Stimulated activated naive CD8-positive, alpha-beta T cell treated with anti-CD3 and anti-CD28 coated beads, Interleukin-15, Interleukin-2, amounts not matched to agents 100 ng/mL and 50 ng/mL, for 24 hours (primary cell): ENCODE measurements around the gene PAQR5.

Experiments used
- H3K27ac Mint-ChIP-seq: one replicate; pipeline ENCODE4 v1.8.0; 2021; ENCODE audit warnings: mild to moderate bottlenecking, mixed read lengths
- H3K27me3 Mint-ChIP-seq: one replicate; pipeline ENCODE4 v1.8.0; 2021; ENCODE audit warnings: mixed read lengths
- H3K36me3 Mint-ChIP-seq: one replicate; pipeline ENCODE4 v1.8.0; 2021; ENCODE audit warnings: low read depth, mixed read lengths
- H3K4me1 Mint-ChIP-seq: one replicate; pipeline ENCODE4 v1.8.0; 2021; ENCODE audit warnings: low read depth, mixed read lengths
- H3K4me3 Mint-ChIP-seq: one replicate; pipeline ENCODE4 v1.8.0; 2021; ENCODE audit warnings: mild to moderate bottlenecking, mixed read lengths
- H3K9me3 Mint-ChIP-seq: one replicate; pipeline ENCODE4 v1.8.0; 2021; ENCODE audit warnings: mixed read lengths

Gene PAQR5

GRCh38 chr15:69395460-69395859 is 96.7 kb downstream of the PAQR5 start:
- H3K4me3 Mint-ChIP-seq: no peak overlapping the region
- H3K4me1 Mint-ChIP-seq: peaks cover 9% of the 10 kb centered on the region
- H3K36me3 Mint-ChIP-seq: no peaks in the 10 kb centered on the region
- H3K9me3 Mint-ChIP-seq: no peaks in the 10 kb centered on the region
- no peaks in the 10 kb centered on the region for H3K27me3 Mint-ChIP-seq
- H3K27ac Mint-ChIP-seq: no peak overlapping the region

DNA sequence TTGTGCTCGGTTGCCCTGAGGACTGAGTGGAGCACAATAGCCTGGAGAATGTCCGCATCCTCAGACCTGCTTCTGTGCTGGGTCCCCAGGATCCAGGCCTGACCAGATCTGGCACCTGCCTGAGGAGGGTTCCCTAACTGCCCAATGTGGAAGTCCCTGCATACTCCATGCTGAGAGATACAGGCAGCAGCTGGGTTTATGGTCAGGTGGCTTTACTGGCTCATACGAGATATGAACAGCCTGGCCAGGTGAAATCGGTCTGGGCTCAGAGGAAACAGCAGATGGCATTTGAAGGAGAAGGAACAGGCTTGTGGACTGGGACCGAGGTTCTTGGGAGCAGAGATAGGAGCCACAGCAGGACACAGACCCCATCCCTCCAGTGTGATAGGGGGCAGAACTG is 97.3 kb downstream of the PAQR5 start:
- Mint-ChIP-seq H3K4me1 (peaks cover 14% of the 10 kb centered on the region), H3K9me3 (no peaks in the 10 kb centered on the region), H3K4me3 (no peak overlapping the region), H3K36me3 (no peaks in the 10 kb centered on the region), H3K27me3 (no peaks in the 10 kb centered on the region), H3K27ac (no peak overlapping the region)

- Mint-ChIP-seq H3K36me3 (no peaks in the 10 kb centered on the region), H3K9me3 (no peaks in the 10 kb centered on the region), H3K4me1 (peaks cover 18% of the 10 kb centered on the region), H3K27ac (no peak overlapping the region), H3K4me3 (no peak overlapping the region), H3K27me3 (peaks cover 3% of the 10 kb centered on the region)
Measured at GRCh38 chr15:69398491-69398891, 99.8 kb downstream of the PAQR5 start.

- no peak overlapping the region for H3K4me3 Mint-ChIP-seq
- no peaks in the 10 kb centered on the region for H3K36me3 Mint-ChIP-seq
Measured at GRCh38 chr15:69400850-69401249, 102.1 kb downstream of the PAQR5 start.

DNA sequence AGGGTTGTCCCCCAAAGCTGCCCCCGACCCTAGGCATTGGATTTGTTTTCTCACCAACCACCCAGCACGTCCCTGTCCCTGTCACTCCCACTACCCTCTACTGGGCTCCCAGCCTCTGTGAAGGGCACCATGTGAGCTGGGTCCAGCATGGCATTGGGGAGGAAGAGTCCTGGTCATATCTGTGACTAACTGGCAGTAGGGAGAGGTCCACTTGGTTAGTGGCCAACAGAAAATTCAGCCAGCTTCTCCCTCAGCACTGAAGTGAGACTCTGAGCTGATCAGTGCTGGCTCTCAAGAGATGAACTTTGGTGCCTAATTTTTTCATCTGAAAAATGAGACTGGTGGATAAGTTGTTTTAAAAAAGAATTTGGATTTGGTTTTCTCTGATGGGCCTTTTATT is 104.1 kb downstream of the PAQR5 start:
- H3K9me3 Mint-ChIP-seq: no peaks in the 10 kb centered on the region
- H3K27me3 Mint-ChIP-seq: peaks cover 15% of the 10 kb centered on the region
- H3K4me3 Mint-ChIP-seq: no peak overlapping the region
- H3K27ac Mint-ChIP-seq: no peak overlapping the region
- H3K4me1 Mint-ChIP-seq: peaks cover 11% of the 10 kb centered on the region
- H3K36me3 Mint-ChIP-seq: no peaks in the 10 kb centered on the region

More at GRCh38 chr15:69400850-69401249, 102.1 kb downstream of the PAQR5 start:
- peaks cover 12% of the 10 kb centered on the region for H3K27me3 Mint-ChIP-seq
- H3K4me1 Mint-ChIP-seq: peaks cover 11% of the 10 kb centered on the region
- no peaks in the 10 kb centered on the region for H3K9me3 Mint-ChIP-seq
- no peak overlapping the region for H3K27ac Mint-ChIP-seq

DNA sequence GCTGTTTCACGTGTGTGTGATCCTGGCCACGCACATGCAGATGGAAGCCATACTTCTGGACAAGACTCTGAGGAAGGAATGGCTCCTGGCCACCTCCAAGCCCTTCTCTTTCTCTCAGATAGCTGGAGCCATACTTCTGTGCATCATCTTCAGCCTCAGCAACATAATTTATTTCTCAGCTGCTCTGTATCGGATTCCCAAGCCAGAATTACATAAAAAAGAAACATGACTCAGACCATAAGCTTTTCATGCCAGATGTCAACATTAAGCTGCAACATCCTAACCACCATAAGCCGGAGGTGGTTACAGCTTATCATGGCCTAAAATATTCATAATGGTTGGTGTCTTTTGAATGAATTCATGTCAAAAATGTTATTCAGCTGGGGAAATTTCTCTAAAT is 104.9 kb downstream of the PAQR5 start:
- Mint-ChIP-seq H3K27me3 (peaks cover 21% of the 10 kb centered on the region), H3K27ac (no peak overlapping the region), H3K36me3 (no peaks in the 10 kb centered on the region), H3K4me1 (peaks cover 11% of the 10 kb centered on the region), H3K4me3 (no peak overlapping the region), H3K9me3 (no peaks in the 10 kb centered on the region)

DNA sequence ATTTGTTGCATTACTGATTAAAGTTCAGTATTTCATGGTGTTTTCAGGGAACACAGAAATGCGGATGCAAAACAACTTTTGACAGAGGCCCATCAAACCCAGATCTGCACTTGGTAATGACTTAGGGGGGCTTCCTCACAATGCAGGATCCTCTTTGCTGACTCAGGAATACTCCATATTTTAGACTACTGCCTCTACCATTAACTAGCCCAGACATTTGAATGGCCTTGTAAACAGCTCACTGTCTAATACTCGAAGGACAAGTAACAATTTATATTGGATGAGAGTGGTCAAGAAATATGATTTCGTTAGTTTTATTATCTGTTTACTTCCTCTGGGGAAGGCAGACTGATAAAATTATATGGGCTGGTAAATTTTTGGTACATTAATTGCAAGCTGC is 106.4 kb downstream of the PAQR5 start:
- Mint-ChIP-seq H3K4me3 (no peak overlapping the region), H3K27me3 (peaks cover 24% of the 10 kb centered on the region), H3K27ac (no peak overlapping the region), H3K4me1 (peaks cover 11% of the 10 kb centered on the region), H3K36me3 (no peaks in the 10 kb centered on the region), H3K9me3 (no peaks in the 10 kb centered on the region)

DNA sequence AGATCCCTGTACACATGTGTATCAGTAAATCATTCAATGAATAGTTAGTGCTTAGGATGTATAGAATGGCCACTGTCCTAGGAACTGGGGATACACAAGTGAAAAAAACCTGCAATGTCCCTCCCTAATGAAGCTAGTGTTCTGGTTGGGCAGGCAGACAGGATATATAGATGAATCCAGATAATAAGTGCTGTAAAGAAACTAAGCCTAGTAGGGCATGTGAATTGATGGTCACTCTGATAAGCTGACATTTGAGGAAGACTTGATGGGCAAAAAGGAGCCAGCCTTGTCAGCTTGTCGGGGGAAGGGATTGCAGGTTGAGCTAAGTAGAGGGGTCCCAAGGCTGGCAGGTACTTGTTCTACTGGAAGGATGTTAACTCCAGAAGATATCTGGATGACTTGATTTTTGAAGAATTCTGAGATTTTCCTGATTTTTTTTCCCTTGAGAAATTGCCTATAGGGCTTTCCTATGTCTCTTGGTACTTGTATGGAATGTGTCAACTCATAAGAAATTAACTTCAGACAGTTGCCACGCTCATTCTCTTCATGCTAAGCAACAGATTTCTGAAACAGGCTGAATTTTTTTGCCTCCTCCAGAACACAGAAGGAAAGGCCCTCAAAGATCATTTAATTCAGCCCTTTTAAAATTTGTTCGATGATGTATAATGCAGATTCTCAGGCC is 109.1 kb downstream of the PAQR5 start:
- Mint-ChIP-seq H3K9me3 (no peaks in the 10 kb centered on the region), H3K36me3 (no peaks in the 10 kb centered on the region), H3K4me1 (no peaks in the 10 kb centered on the region), H3K4me3 (no peak overlapping the region), H3K27ac (no peak overlapping the region), H3K27me3 (peaks cover 24% of the 10 kb centered on the region)

GRCh38 chr15:69408841-69409240 is 110.1 kb downstream of the PAQR5 start:
- H3K4me3 Mint-ChIP-seq: no peak overlapping the region
- H3K4me1 Mint-ChIP-seq: peaks cover 9% of the 10 kb centered on the region
- H3K36me3 Mint-ChIP-seq: no peaks in the 10 kb centered on the region
- no peaks in the 10 kb centered on the region for H3K9me3 Mint-ChIP-seq
- H3K27ac Mint-ChIP-seq: no peak overlapping the region
- peaks cover 18% of the 10 kb centered on the region for H3K27me3 Mint-ChIP-seq

GRCh38 chr15:69410248-69410874 is 111.6 kb downstream of the PAQR5 start:
- H3K4me1 Mint-ChIP-seq: peaks cover 19% of the 10 kb centered on the region
- no peaks in the 10 kb centered on the region for H3K36me3 Mint-ChIP-seq
- H3K4me3 Mint-ChIP-seq: no peak overlapping the region
- H3K27ac Mint-ChIP-seq: no peak overlapping the region
- H3K27me3 Mint-ChIP-seq: peaks cover 14% of the 10 kb centered on the region
- H3K9me3 Mint-ChIP-seq: no peaks in the 10 kb centered on the region

DNA sequence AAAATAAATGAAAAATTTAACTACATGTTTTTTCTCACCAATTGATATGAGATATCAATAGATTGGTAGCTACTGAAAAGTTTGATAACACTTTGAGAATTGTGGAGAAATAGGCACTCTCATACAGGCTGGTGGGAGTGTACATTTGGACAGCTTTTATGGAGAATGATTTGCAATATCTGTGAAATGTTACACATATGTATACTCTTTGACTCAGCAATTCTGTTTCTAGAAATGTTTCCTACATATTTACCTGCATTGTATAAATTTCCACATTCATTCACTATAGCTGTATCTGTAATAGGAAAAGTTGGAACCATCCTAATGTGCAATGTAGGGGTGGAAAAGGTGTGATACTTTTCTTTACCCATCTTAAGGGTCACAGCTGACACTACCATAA is 113.6 kb downstream of the PAQR5 start:
- Mint-ChIP-seq H3K36me3 (peaks cover 9% of the 10 kb centered on the region), H3K9me3 (no peaks in the 10 kb centered on the region), H3K27ac (no peak overlapping the region), H3K4me1 (peaks cover 27% of the 10 kb centered on the region), H3K27me3 (peaks cover 20% of the 10 kb centered on the region), H3K4me3 (no peak overlapping the region)

DNA sequence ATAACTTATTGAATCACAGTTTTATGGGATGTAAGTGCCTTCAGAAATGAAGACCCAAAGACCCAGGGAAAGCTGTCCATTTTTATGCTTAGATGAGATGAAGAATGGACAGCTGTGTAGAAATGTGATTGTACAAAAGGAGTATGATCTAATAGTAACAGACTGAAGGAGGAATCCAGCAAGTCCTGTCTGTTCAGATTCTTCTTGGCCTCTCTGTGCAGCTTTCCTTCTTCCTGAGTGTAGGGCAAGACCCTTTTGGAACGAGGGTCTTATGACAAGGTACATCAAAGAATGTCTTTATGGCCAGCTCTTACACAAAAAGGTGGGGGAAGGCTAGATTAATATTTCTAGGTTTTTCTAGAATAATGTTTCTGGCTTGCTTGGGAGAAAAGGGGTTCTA is 114.0 kb downstream of the PAQR5 start:
- no peaks in the 10 kb centered on the region for H3K9me3 Mint-ChIP-seq
- H3K27me3 Mint-ChIP-seq: peaks cover 22% of the 10 kb centered on the region
- peaks cover 27% of the 10 kb centered on the region for H3K4me1 Mint-ChIP-seq
- no peak overlapping the region for H3K4me3 Mint-ChIP-seq
- H3K27ac Mint-ChIP-seq: no peak overlapping the region
- peaks cover 14% of the 10 kb centered on the region for H3K36me3 Mint-ChIP-seq

DNA sequence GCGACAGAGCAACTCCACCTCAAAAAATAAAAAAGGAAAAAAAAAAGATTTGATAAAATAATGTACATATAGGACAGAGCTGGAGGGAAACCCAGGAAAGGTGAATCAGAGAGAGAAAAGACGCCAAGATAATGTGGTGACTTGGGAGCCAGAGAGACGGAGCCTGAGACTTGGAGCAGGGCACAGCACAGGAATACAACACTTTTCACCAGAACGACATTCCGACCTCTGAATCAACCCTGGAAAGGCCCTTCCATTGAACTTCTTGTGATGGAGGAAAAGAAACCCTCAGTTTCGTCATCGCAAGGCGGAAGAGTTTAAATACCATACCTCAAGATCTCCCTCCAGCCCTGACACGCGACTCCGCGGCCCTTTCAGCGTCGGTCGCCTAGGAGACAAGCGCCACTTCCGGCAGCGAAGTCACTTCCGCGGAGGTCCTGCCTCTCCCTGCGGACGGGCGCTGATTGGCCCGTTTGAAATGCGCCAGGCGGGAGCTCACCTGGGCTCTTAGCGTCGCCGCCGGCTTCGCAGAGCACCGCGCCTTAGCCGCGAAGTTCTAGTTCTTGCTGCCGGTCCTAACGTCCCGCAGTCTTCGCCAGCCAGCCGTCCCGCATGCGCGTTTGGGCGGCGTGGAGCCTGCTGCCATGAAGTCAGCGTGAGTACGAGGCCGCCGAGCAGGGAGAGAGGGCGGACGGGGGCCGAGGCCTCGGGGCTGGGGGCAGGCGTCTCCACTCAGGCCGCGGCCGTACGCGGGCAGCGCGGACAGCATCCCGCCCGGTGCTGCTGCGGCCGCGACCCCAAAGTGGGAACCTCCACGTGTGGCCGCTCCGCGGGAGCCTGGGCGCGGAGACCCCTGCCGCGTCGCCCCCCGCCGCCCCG is 115.3 kb downstream of the PAQR5 start, which contains the start of gene KIF23:
KIF23 (plus strand) TSS at position 528 of the 879 bp plus-strand sequence; CDS start at position 645, 117 bp downstream.
- Mint-ChIP-seq H3K9me3 (no peaks in the 10 kb centered on the region), H3K27ac (peak within 1 kb of the TSS; percentile 78), H3K36me3 (peaks cover 24% of the 10 kb centered on the region), H3K27me3 (peaks cover 12% of the 10 kb centered on the region), H3K4me1 (peaks cover 27% of the 10 kb centered on the region), H3K4me3 (peak within 1 kb of the TSS; percentile 91)

DNA sequence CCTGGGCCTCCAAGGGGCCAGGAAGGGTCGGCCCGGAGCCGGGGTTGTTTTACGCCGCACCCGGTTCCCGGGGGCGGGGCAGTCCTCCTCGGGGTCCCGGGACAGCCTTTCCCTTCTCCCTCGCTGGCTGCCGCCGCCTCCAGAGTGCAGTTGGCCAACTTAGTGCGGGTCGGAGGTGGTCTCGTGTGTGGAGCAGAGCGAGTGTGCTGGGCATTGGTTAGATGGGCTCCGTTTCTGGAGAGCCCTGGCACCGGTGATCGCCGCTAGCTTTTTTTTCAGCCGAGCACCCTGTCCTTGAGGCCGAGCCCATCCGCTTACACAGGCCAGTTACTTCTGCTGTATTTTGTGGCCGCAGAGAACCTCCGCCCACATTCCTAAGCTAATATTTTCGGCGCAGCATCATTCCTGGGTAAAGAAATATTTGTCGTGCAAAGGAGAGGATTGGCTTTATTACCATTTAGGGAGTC is 116.0 kb downstream of the PAQR5 start:
- H3K27ac Mint-ChIP-seq: peak overlapping the region; percentile 37
- peaks cover 27% of the 10 kb centered on the region for H3K4me1 Mint-ChIP-seq
- no peaks in the 10 kb centered on the region for H3K9me3 Mint-ChIP-seq
- peak overlapping the region; percentile 91 for H3K4me3 Mint-ChIP-seq
- H3K27me3 Mint-ChIP-seq: peaks cover 12% of the 10 kb centered on the region
- peaks cover 31% of the 10 kb centered on the region for H3K36me3 Mint-ChIP-seq

DNA sequence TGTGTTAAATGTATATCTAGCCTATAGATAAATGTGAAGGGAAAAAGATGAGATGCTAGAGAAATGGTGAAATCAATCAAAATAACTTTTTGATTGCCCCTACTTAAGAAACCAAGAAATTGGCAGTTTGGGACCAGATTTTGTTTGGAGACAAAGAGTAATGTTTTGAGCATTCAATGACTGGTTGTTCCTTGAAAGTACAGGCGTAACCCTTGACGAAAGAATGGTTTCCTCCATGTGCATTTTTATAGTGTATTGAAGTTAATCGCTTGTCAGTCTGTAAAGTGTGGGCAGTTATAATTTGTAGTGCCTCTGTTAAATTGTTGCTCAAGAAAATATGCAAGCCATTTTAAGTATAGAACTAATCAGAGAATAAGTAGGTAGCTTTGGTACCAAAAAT is 116.7 kb downstream of the PAQR5 start:
- no peaks in the 10 kb centered on the region for H3K9me3 Mint-ChIP-seq
- peaks cover 33% of the 10 kb centered on the region for H3K36me3 Mint-ChIP-seq
- peak overlapping the region; percentile 91 for H3K4me3 Mint-ChIP-seq
- H3K27ac Mint-ChIP-seq: peak overlapping the region; percentile 17
- peaks cover 27% of the 10 kb centered on the region for H3K4me1 Mint-ChIP-seq
- H3K27me3 Mint-ChIP-seq: peaks cover 12% of the 10 kb centered on the region
